Keratinocyte (primary cell): ENCODE results near the gene PRG2. TPM values are rescaled to one million over a fixed set of nuclear protein-coding genes. Genes with fewer than 3 reads are reported as not detected.

Source experiments
- DNase-seq: peaks from one replicate; pipeline ENCODE4 v3.0.0-alpha.2; 2011; ENCODE audit warnings: low read depth, missing footprints, low spot score
- FAIRE-seq: peaks from 2 replicates; lab custom pipeline; 2011; peaks lifted over from hg19 to GRCh38; lab: Jason Lieb, UNC
- H2AFZ ChIP-seq: 2 replicates; pipeline ENCODE4 v1.6.0; 2012; ENCODE audit warnings: low read length, control low read depth, inconsistent platforms; ENCODE audit not compliant: control insufficient read depth
- H3K27ac ChIP-seq: 2 replicates; pipeline ENCODE4 v1.5.1; 2011; ENCODE audit warnings: low read length; ENCODE audit not compliant: control insufficient read depth, insufficient read depth
- H3K27me3 ChIP-seq: 3 replicates; pipeline ENCODE4 v1.6.0; 2011; ENCODE audit warnings: low read length; ENCODE audit not compliant: control insufficient read depth, insufficient read depth; ENCODE audit errors: extremely low read depth
- H3K36me3 ChIP-seq, 2 experiments: 2 replicates in 1 of 2; 3 replicates in 1 of 2; pipeline ENCODE4 v1.5.1; 2011; ENCODE audit warnings: low read length in 2 of 2, mild to moderate bottlenecking in 1 of 2; ENCODE audit not compliant: control insufficient read depth in 2 of 2, insufficient read depth in 2 of 2; ENCODE audit errors: extremely low read depth in 1 of 2
- H3K4me1 ChIP-seq: 3 replicates; pipeline ENCODE4 v1.5.1; 2011; ENCODE audit warnings: low read length; ENCODE audit not compliant: control insufficient read depth, insufficient read depth; ENCODE audit errors: extremely low read depth
- H3K4me2 ChIP-seq: 3 replicates; pipeline ENCODE4 v1.6.0; 2011; ENCODE audit warnings: low read depth, low read length; ENCODE audit not compliant: control insufficient read depth, insufficient read depth; ENCODE audit errors: extremely low read depth
- H3K4me3 ChIP-seq, 3 experiments: fragments of 200-600 bp in 1 of 3; sonication (generic) in 1 of 3; 2 replicates in 2 of 3; 3 replicates in 1 of 3; pipeline ENCODE4 v1.5.1; 2011 to 2016; ENCODE audit warnings: low read length in 3 of 3, mild to moderate bottlenecking in 3 of 3, control low read depth in 2 of 3, inconsistent platforms in 1 of 3, low read depth in 1 of 3, mixed read lengths in 1 of 3, mixed run types in 1 of 3, moderate library complexity in 1 of 3; ENCODE audit not compliant: control insufficient read depth in 2 of 3, insufficient read depth in 2 of 3; ENCODE audit errors: extremely low read depth in 1 of 3
- H3K79me2 ChIP-seq: 2 replicates; pipeline ENCODE4 v1.6.0; 2012; ENCODE audit warnings: low read length; ENCODE audit not compliant: control insufficient read depth, insufficient read depth
- H3K9ac ChIP-seq: 3 replicates; pipeline ENCODE4 v1.6.0; 2011; ENCODE audit warnings: low read length; ENCODE audit not compliant: control insufficient read depth, insufficient read depth; ENCODE audit errors: extremely low read depth
- H3K9me1 ChIP-seq: 3 replicates; pipeline ENCODE4 v1.6.0; 2011; ENCODE audit warnings: low read length; ENCODE audit not compliant: control insufficient read depth, insufficient read depth; ENCODE audit errors: extremely low read depth
- H3K9me3 ChIP-seq: 2 replicates; pipeline ENCODE4 v1.5.1; 2012; ENCODE audit warnings: low read depth, low read length; ENCODE audit not compliant: control insufficient read depth
- H4K20me1 ChIP-seq: 3 replicates; pipeline ENCODE4 v1.6.0; 2011; ENCODE audit warnings: low read length; ENCODE audit not compliant: control insufficient read depth, insufficient read depth; ENCODE audit errors: extremely low read depth
- CTCF ChIP-seq, 3 experiments: IDR thresholded peaks in 1 of 3; conservative IDR thresholded peaks in 1 of 3; optimal IDR thresholded peaks in 1 of 3; 2 replicates in 2 of 3; 3 replicates in 1 of 3; pipeline versions ENCODE3 to v1.5.1; 2011; ENCODE audit warnings: low read length in 3 of 3, mild to moderate bottlenecking in 3 of 3, moderate library complexity in 2 of 3, control low read depth in 1 of 3, inconsistent platforms in 1 of 3; ENCODE audit not compliant: insufficient read depth in 2 of 3; ENCODE audit errors: extremely low read depth in 1 of 3
- EZH2 ChIP-seq: IDR thresholded peaks from one replicate; pipeline ENCODE4 v1.6.1; 2012; ENCODE audit warnings: inconsistent platforms, mild to moderate bottlenecking, low read length, moderate library complexity
- dilution Hi-C: fragments of 300-500 bp; cut with MboI; formaldehyde crosslinking; loops from one replicate; pipeline ENCODE4 v1.7.0; 2020; ENCODE audit warnings: low sequenced_read_pairs; ENCODE audit not compliant: extremely low pct_ligation_motif_present
- polyA plus RNA-seq, 5 experiments: library from polyadenylated mRNA; depleted of rRNA in 3 of 5; stranded (reverse) in 3 of 5; stranded (forward) in 1 of 5; unstranded in 1 of 5; fragments of >200 nt; gene quantifications; 1 replicate in 1 of 5; 2 replicates in 3 of 5; 3 replicates in 1 of 5; pipeline versions ENCODE4 v1.2.1 to v1.2.3, GENCODE V29; 2011 to 2012; ENCODE audit warnings: missing spikeins in 2 of 5, low read depth in 1 of 5, low replicate concordance in 1 of 5

The PRG2 gene
- polyA plus RNA-seq, 1 donor (not counting 4 experiments of a cell fraction or from before 2014, with no cell fraction given) = 0.09 TPM

GRCh38 chr11:57392066-57392762 lies 1.8 kb upstream of the PRG2 start:
- H3K36me3 ChIP-seq = no peaks in the 10 kb centered on the region
- no peak overlapping the region for H3K9ac ChIP-seq
- FAIRE-seq (no peak), DNase-seq (no peak)
- no peak overlapping the region for H3K27ac ChIP-seq
- H4K20me1 ChIP-seq = no peaks in the 10 kb centered on the region
- H3K4me3 ChIP-seq = no peak overlapping the region
- H3K27me3 ChIP-seq = no peaks in the 10 kb centered on the region
- peaks cover 8% of the 10 kb centered on the region for H3K4me1 ChIP-seq
- H3K79me2 ChIP-seq = no peaks in the 10 kb centered on the region
- H3K9me1 ChIP-seq = no peaks in the 10 kb centered on the region
- H3K9me3 ChIP-seq = no peaks in the 10 kb centered on the region
- no peak overlapping the region for H3K4me2 ChIP-seq
- no peak for TF ChIP-seq CTCF (optimal IDR thresholded peaks at IDR 0.05 in 1 of 3, IDR thresholded peaks at IDR 0.05 in 1 of 3, conservative IDR thresholded peaks at IDR 0.05 in 1 of 3; ENCODE audit: extremely low read depth in 1 of 3, insufficient read depth in 2 of 3, low read length in 3 of 3)
- TF ChIP-seq EZH2 = no peak
- no peak overlapping the region for H2AFZ ChIP-seq
- dilution Hi-C loops = no loop called here

DNA sequence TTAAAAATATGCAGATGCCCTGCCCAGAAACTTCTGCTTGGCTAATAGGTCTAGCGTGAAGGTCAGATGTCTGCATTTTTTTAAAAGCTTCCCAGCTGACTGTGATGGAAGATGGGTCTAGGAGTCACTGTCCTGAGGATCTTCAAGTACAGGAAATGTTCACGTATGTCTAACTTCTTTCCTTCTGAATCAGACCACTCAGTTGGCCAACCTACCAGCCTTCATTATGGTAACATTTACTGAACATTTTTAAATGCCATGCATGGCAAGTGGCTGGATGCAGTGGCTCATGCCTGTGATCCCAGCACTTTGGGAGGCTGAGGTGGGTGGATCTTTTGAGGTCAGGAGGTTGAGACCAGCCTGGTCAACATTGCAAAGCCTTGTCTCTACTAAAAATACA lies 1.1 kb upstream of the PRG2 start:
- Histone ChIP-seq H3K4me1 (peaks cover 8% of the 10 kb centered on the region), H3K9ac (no peak overlapping the region), H3K36me3 (no peaks in the 10 kb centered on the region), H3K4me3 (no peak overlapping the region), H3K79me2 (no peaks in the 10 kb centered on the region), H3K27me3 (no peaks in the 10 kb centered on the region), H3K9me1 (no peaks in the 10 kb centered on the region), H3K4me2 (no peak overlapping the region), H3K27ac (no peak overlapping the region), H3K9me3 (no peaks in the 10 kb centered on the region), H2AFZ (no peak overlapping the region), H4K20me1 (no peaks in the 10 kb centered on the region)
- TF ChIP-seq EZH2 = no peak
- FAIRE-seq = no peak
- dilution Hi-C loops = no loop called here
- no peak for DNase-seq

GRCh38 chr11:57391111-57391510 lies 661 bp upstream of the PRG2 start:
- H3K9me3 ChIP-seq = no peaks in the 10 kb centered on the region
- H3K79me2 ChIP-seq = no peaks in the 10 kb centered on the region
- no peaks in the 10 kb centered on the region for H3K27me3 ChIP-seq
- dilution Hi-C loops = no loop called here
- FAIRE-seq = no peak
- no peaks in the 10 kb centered on the region for H3K36me3 ChIP-seq
- no peak overlapping the region for H3K4me2 ChIP-seq
- no peak overlapping the region for H2AFZ ChIP-seq
- no peaks in the 10 kb centered on the region for H3K9me1 ChIP-seq
- H3K9ac ChIP-seq = no peak overlapping the region
- H3K4me1 ChIP-seq = peaks cover 8% of the 10 kb centered on the region
- no peak overlapping the region for H3K27ac ChIP-seq
- H3K4me3 ChIP-seq = no peak overlapping the region
- no peak for DNase-seq
- TF ChIP-seq CTCF (optimal IDR thresholded peaks at IDR 0.05 in 1 of 3, IDR thresholded peaks at IDR 0.05 in 1 of 3, conservative IDR thresholded peaks at IDR 0.05 in 1 of 3; ENCODE audit: extremely low read depth in 1 of 3, insufficient read depth in 2 of 3, low read length in 3 of 3) (no peak), EZH2 (no peak)
- H4K20me1 ChIP-seq = no peaks in the 10 kb centered on the region
